HEK293 (cell line): ENCODE measurements around the gene DPP6.

Experiments
- CTCF ChIA-PET: fragments of 350-600 bp; formaldehyde crosslinking; extraction: SDS; loops from one replicate; lab custom pipeline; 2021; ENCODE audit warnings: antibody characterized with exemption; lab: Yijun Ruan, JAX
- POLR2A ChIA-PET: fragments of 300-600 bp; formaldehyde crosslinking; extraction: SDS; loops from one replicate; lab custom pipeline; 2020; ENCODE audit warnings: antibody characterized with exemption, inconsistent platforms; lab: Yijun Ruan, JAX
- H3K27ac ChIP-seq: fragments of 200-500 bp; sonication (Bioruptor generic); 2 replicates; pipeline ENCODE4 v1.5.1; 2014; ENCODE audit warnings: low read depth, low read length, control low read depth, inconsistent platforms; ENCODE audit errors: extremely low read depth
- H3K36me3 ChIP-seq, 2 experiments: fragments of 200-500 bp in 1 of 2; sonication (Bioruptor generic) in 1 of 2; 1 replicate in 1 of 2; 2 replicates in 1 of 2; pipeline ENCODE4 v1.5.1; 2014 to 2017; ENCODE audit warnings: inconsistent platforms in 2 of 2, low read length in 2 of 2; ENCODE audit not compliant: control insufficient read depth in 2 of 2, insufficient read depth in 1 of 2
- H3K4me1 ChIP-seq: fragments of 200-500 bp; sonication (Bioruptor generic); 2 replicates; pipeline ENCODE4 v1.5.1; 2014; ENCODE audit warnings: mild to moderate bottlenecking, low read length, inconsistent platforms; ENCODE audit not compliant: control insufficient read depth, insufficient read depth
- H3K4me3 ChIP-seq: 2 replicates; pipeline ENCODE4 v1.5.1; 2011; ENCODE audit warnings: low read depth, mild to moderate bottlenecking, control low read depth, low read length, moderate library complexity
- H3K9me3 ChIP-seq: fragments of 200-500 bp; sonication (Bioruptor generic); 2 replicates; pipeline ENCODE4 v1.5.1; 2014; ENCODE audit warnings: low read depth, low read length, inconsistent platforms; ENCODE audit not compliant: control insufficient read depth, insufficient read depth
- GLIS1 ChIP-seq: fragments of 450-650 bp; formaldehyde crosslinking; IDR thresholded peaks from 2 replicates; pipeline ENCODE4 v1.5.1; 2016; ENCODE audit warnings: missing biosample characterization, missing genetic modification characterization
- HOXC10 ChIP-seq: sonication (generic); formaldehyde crosslinking; IDR thresholded peaks from 2 replicates; pipeline ENCODE4 v1.8.1; 2023; ENCODE audit warnings: mild to moderate bottlenecking, missing genetic modification reagents
- HOXD13 ChIP-seq: sonication (generic); formaldehyde crosslinking; IDR thresholded peaks from 2 replicates; pipeline ENCODE4 v1.8.0; 2022; ENCODE audit warnings: missing genetic modification reagents, borderline replicate concordance
- MZF1 ChIP-seq: fragments of 450-650 bp; formaldehyde crosslinking; IDR thresholded peaks from 2 replicates; pipeline ENCODE4 v1.5.1; 2017; ENCODE audit warnings: missing biosample characterization, missing genetic modification characterization, borderline replicate concordance
- PRDM2 ChIP-seq: fragments of 450-650 bp; formaldehyde crosslinking; IDR thresholded peaks from 2 replicates; pipeline ENCODE4 v1.5.1; 2016; ENCODE audit warnings: missing biosample characterization, missing genetic modification characterization, borderline replicate concordance
- RBAK ChIP-seq: fragments of 450-650 bp; formaldehyde crosslinking; IDR thresholded peaks from 2 replicates; pipeline ENCODE4 v1.5.1; 2016; ENCODE audit warnings: missing biosample characterization, missing genetic modification characterization
- SCRT2 ChIP-seq: fragments of 450-650 bp; formaldehyde crosslinking; IDR thresholded peaks from 2 replicates; pipeline ENCODE4 v1.5.1; 2016; ENCODE audit warnings: missing biosample characterization, missing genetic modification characterization
- SETDB1 ChIP-seq: IDR thresholded peaks from one replicate; pipeline ENCODE4 v1.6.1; 2017; ENCODE audit warnings: mild to moderate bottlenecking, low read length, moderate library complexity, mixed read lengths; ENCODE audit not compliant: insufficient read length
- TCF7L2 ChIP-seq: IDR thresholded peaks from 2 replicates; pipeline ENCODE4 v1.6.1; 2011; ENCODE audit warnings: low read depth, mild to moderate bottlenecking, inconsistent platforms, low read length, moderate library complexity, borderline replicate concordance
- WT1 ChIP-seq: fragments of 450-650 bp; formaldehyde crosslinking; IDR thresholded peaks from 2 replicates; pipeline ENCODE4 v1.5.1; 2016; ENCODE audit warnings: missing biosample characterization, missing genetic modification characterization
- ZBTB48 ChIP-seq: fragments of 450-650 bp; formaldehyde crosslinking; IDR thresholded peaks from 2 replicates; pipeline ENCODE4 v1.5.1; 2016; ENCODE audit warnings: missing biosample characterization, missing genetic modification characterization
- ZEB2 ChIP-seq: fragments of 450-650 bp; formaldehyde crosslinking; IDR thresholded peaks from 2 replicates; pipeline ENCODE4 v1.5.1; 2016; ENCODE audit warnings: missing biosample characterization, missing genetic modification characterization
- ZNF155 ChIP-seq: fragments of 450-650 bp; formaldehyde crosslinking; IDR thresholded peaks from 2 replicates; pipeline ENCODE4 v1.5.1; 2016; ENCODE audit warnings: missing biosample characterization, missing genetic modification characterization
- ZNF19 ChIP-seq: fragments of 450-650 bp; formaldehyde crosslinking; IDR thresholded peaks from 2 replicates; pipeline ENCODE4; 2016; ENCODE audit warnings: missing biosample characterization, missing genetic modification characterization, low read depth
- ZNF223 ChIP-seq: fragments of 450-650 bp; formaldehyde crosslinking; IDR thresholded peaks from 2 replicates; pipeline ENCODE4 v1.5.1; 2016; ENCODE audit warnings: missing biosample characterization, missing genetic modification characterization
- ZNF239 ChIP-seq: fragments of 450-650 bp; formaldehyde crosslinking; IDR thresholded peaks from 2 replicates; pipeline ENCODE4 v1.5.1; 2016; ENCODE audit warnings: missing biosample characterization, missing genetic modification characterization
- ZNF362 ChIP-seq: fragments of 450-650 bp; formaldehyde crosslinking; IDR thresholded peaks from 2 replicates; pipeline ENCODE4 v1.5.1; 2016; ENCODE audit warnings: missing biosample characterization, missing genetic modification characterization
- ZNF449 ChIP-seq: fragments of 450-650 bp; formaldehyde crosslinking; IDR thresholded peaks from 2 replicates; pipeline ENCODE4 v1.5.1; 2017; ENCODE audit warnings: missing biosample characterization, mild to moderate bottlenecking, missing genetic modification characterization, moderate library complexity
- ZNF555 ChIP-seq: fragments of 450-650 bp; formaldehyde crosslinking; conservative IDR thresholded peaks from 2 replicates; pipeline ENCODE4 v1.5.1; 2017; ENCODE audit warnings: missing biosample characterization, mild to moderate bottlenecking, missing genetic modification characterization, inconsistent platforms
- ZNF558 ChIP-seq: fragments of 450-650 bp; formaldehyde crosslinking; IDR thresholded peaks from 2 replicates; pipeline ENCODE4 v1.5.1; 2016; ENCODE audit warnings: missing biosample characterization, missing genetic modification characterization
- ZNF585B ChIP-seq: fragments of 450-650 bp; formaldehyde crosslinking; IDR thresholded peaks from 2 replicates; pipeline ENCODE4 v1.5.1; 2016; ENCODE audit warnings: missing biosample characterization, missing genetic modification characterization
- ZNF664 ChIP-seq: fragments of 450-650 bp; formaldehyde crosslinking; IDR thresholded peaks from 2 replicates; pipeline ENCODE4 v1.5.1; 2016; ENCODE audit warnings: missing biosample characterization, missing genetic modification characterization
- ZNF768 ChIP-seq: fragments of 450-650 bp; formaldehyde crosslinking; IDR thresholded peaks from 2 replicates; pipeline ENCODE4 v1.5.1; 2018; ENCODE audit warnings: missing biosample characterization, mild to moderate bottlenecking, missing genetic modification characterization
- ZSCAN4 ChIP-seq: fragments of 450-650 bp; formaldehyde crosslinking; IDR thresholded peaks from 2 replicates; pipeline ENCODE4 v1.5.1; 2017; ENCODE audit warnings: missing biosample characterization, missing genetic modification characterization

Gene DPP6

GRCh38 chr7:154857240-154857639 is 805.0 kb downstream of the DPP6 start:
- H3K4me3 ChIP-seq, result no peak overlapping the region
- no peak overlapping the region for H3K27ac ChIP-seq
- no peaks in the 10 kb centered on the region for H3K9me3 ChIP-seq
- TF ChIP-seq ZNF362 (tag by site-specific recombination), result no peak
- no peak for TF ChIP-seq ZBTB48 (tag by site-specific recombination)
- TF ChIP-seq SETDB1, result no peak
- TF ChIP-seq SCRT2 (tag by site-specific recombination), result no peak
- TF ChIP-seq, all 188 proteins: peak for 0
- H3K36me3 ChIP-seq, result no peaks in the 10 kb centered on the region
- no peaks in the 10 kb centered on the region for H3K4me1 ChIP-seq
- ChIA-PET POLR2A (no interaction called here), CTCF (no interaction called here)

- Histone ChIP-seq H3K4me3 (no peak overlapping the region), H3K4me1 (no peaks in the 10 kb centered on the region), H3K27ac (no peak overlapping the region), H3K9me3 (no peaks in the 10 kb centered on the region), H3K36me3 (no peaks in the 10 kb centered on the region)
- no peak for TF ChIP-seq PRDM2 (tag by site-specific recombination)
- TF ChIP-seq HOXD13 (CRISPR knock-in tag), result no peak
- no peak for TF ChIP-seq ZNF664 (tag by site-specific recombination)
- no peak for TF ChIP-seq ZNF155
- no peak for TF ChIP-seq ZNF239
- TF ChIP-seq ZNF558, result no peak
- no peak for TF ChIP-seq ZNF449 (tag by site-specific recombination)
- no peak for TF ChIP-seq WT1 (tag by site-specific recombination)
- no peak for TF ChIP-seq ZNF19 (tag by site-specific recombination)
- TF ChIP-seq ZNF555 (tag by site-specific recombination), result no peak
- TF ChIP-seq ZNF585B (tag by site-specific recombination), result no peak
- no peak for TF ChIP-seq ZEB2 (tag by site-specific recombination)
- TF ChIP-seq ZSCAN4 (tag by site-specific recombination), result no peak
- no peak for TF ChIP-seq RBAK (tag by site-specific recombination)
- no peak for TF ChIP-seq ZNF768 (tag by site-specific recombination)
- TF ChIP-seq ZNF223 (tag by site-specific recombination), result no peak
- no peak for TF ChIP-seq GLIS1 (tag by site-specific recombination)
- TF ChIP-seq HOXC10 (CRISPR knock-in tag), result no peak
- TF ChIP-seq MZF1, result no peak
- no peak for TF ChIP-seq TCF7L2
- ChIA-PET POLR2A (no interaction called here), CTCF (no interaction called here)
Observed at GRCh38 chr7:154857728-154858681, 805.8 kb downstream of the DPP6 start.
